SU-DHL-6 (cell line): ENCODE results near the gene NEU2.

Experiments
- EZH2phosphoT487 ChIP-seq: fragments of 200-600 bp; sonication (generic), shearing (Covaris generic); conservative IDR thresholded peaks from 2 replicates; pipeline ENCODE4 v1.6.1; 2018; ENCODE audit warnings: mild to moderate bottlenecking, antibody characterized with exemption, low read length, moderate library complexity, mixed read lengths
- TF ChIP-seq, protein P1 (sequence below): fragments of 200-600 bp; sonication (generic); IDR thresholded peaks from one replicate; pipeline ENCODE4 v1.5.1; 2017; ENCODE audit warnings: antibody characterized with exemption, mild to moderate bottlenecking, low read length, moderate library complexity; ENCODE audit not compliant: insufficient read depth, poor library complexity, severe bottlenecking

DNA sequence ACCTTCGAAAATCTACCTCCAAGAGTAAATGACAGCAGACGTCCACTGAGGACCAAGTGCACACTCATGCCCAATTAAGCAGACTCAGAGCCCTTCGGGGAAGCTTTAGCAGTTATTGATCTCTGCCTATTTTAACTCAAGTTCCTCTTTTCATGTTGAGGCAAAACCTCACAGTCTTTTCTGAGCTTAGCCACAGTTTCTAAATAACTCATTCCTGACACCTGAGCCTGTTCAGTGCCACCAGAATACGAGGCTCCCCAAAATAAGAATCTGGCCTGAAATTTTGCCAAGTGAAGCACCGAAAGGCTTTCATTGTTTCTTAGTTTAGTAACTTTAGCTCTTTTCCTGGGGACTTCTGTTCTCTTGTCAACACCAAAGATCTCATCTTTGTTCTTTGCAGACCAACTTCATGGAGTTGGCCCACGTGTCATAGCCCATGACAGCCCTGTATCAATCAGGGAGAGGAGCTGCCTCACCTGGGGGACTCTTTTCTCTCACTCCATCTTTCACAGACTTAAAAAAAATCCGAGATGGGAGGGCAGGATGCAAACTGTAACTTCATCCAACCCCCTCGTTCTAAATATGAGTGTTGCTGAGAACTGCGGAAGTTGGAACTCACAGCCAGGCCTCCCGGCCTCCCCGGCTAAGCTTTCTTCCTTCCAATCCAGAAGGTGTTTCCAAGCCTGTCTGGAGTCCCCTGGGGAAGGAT, 49.9 kb downstream of the NEU2 start:
- TF ChIP-seq, protein P1, sequence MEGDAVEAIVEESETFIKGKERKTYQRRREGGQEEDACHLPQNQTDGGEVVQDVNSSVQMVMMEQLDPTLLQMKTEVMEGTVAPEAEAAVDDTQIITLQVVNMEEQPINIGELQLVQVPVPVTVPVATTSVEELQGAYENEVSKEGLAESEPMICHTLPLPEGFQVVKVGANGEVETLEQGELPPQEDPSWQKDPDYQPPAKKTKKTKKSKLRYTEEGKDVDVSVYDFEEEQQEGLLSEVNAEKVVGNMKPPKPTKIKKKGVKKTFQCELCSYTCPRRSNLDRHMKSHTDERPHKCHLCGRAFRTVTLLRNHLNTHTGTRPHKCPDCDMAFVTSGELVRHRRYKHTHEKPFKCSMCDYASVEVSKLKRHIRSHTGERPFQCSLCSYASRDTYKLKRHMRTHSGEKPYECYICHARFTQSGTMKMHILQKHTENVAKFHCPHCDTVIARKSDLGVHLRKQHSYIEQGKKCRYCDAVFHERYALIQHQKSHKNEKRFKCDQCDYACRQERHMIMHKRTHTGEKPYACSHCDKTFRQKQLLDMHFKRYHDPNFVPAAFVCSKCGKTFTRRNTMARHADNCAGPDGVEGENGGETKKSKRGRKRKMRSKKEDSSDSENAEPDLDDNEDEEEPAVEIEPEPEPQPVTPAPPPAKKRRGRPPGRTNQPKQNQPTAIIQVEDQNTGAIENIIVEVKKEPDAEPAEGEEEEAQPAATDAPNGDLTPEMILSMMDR: no peak
- TF ChIP-seq EZH2phosphoT487: no peak
